Neural cell (in vitro differentiated cells): Measurements from ENCODE around the gene PDLIM1. TPM values are rescaled to one million over a fixed set of nuclear protein-coding genes. Genes with fewer than 3 reads are reported as not detected.

Experiments used
- H2AFZ ChIP-seq: fragments of 200-600, 300-800 bp; sonication (generic), shearing (Covaris generic); 2 replicates; pipeline ENCODE4 v1.6.0; 2014; ENCODE audit warnings: low read depth, mild to moderate bottlenecking, antibody characterized with exemption, low read length, moderate library complexity
- H3F3A ChIP-seq: fragments of 200-600 bp; shearing (Covaris generic); 2 replicates; pipeline ENCODE4 v1.6.1; 2016; ENCODE audit warnings: mild to moderate bottlenecking, moderate library complexity, mixed read lengths, antibody characterized with exemption, low read length; ENCODE audit not compliant: insufficient read depth, poor library complexity, severe bottlenecking
- H3K27ac ChIP-seq: fragments of 200-600, 300-800 bp; sonication (generic), shearing (Covaris generic); 2 replicates; pipeline ENCODE4 v1.5.1; 2014; ENCODE audit warnings: mild to moderate bottlenecking, low read length, moderate library complexity
- H3K27me3 ChIP-seq: fragments of 300-800, 200-600 bp; sonication (generic), shearing (Covaris generic); 2 replicates; pipeline ENCODE4 v1.6.0; 2014; ENCODE audit warnings: mild to moderate bottlenecking, low read depth, low read length, moderate library complexity; ENCODE audit not compliant: insufficient read depth
- H3K36me3 ChIP-seq: fragments of 300-800, 200-600 bp; sonication (generic), shearing (Covaris generic); 2 replicates; pipeline ENCODE4 v1.5.1; 2014; ENCODE audit warnings: mild to moderate bottlenecking, antibody characterized with exemption, low read length, moderate library complexity; ENCODE audit not compliant: insufficient read depth
- H3K4me2 ChIP-seq: fragments of 300-800, 200-600 bp; sonication (generic), shearing (Covaris generic); 2 replicates; pipeline ENCODE4 v1.6.0; 2014; ENCODE audit warnings: mild to moderate bottlenecking, low read length
- H3K4me3 ChIP-seq: fragments of 300-800, 200-600 bp; sonication (generic), shearing (Covaris generic); 2 replicates; pipeline ENCODE4 v1.5.1; 2014; ENCODE audit warnings: mild to moderate bottlenecking, low read length, moderate library complexity
- H3K79me2 ChIP-seq: fragments of 200-600 bp; shearing (Covaris generic); replicated peaks from 2 replicates; pipeline ENCODE4 v1.6.0; 2014; ENCODE audit warnings: mild to moderate bottlenecking, low read length, moderate library complexity; ENCODE audit not compliant: insufficient read depth
- H3K9ac ChIP-seq: fragments of 300-800, 200-600 bp; sonication (generic), shearing (Covaris generic); 2 replicates; pipeline ENCODE4 v1.6.1; 2016; ENCODE audit warnings: mild to moderate bottlenecking, low read length, mixed read lengths
- H3K9me2 ChIP-seq: fragments of 200-600 bp; shearing (Covaris generic); 2 replicates; pipeline ENCODE4 v1.6.1; 2016; ENCODE audit warnings: mild to moderate bottlenecking, low read length, mixed read lengths; ENCODE audit not compliant: insufficient read depth
- H3K9me3 ChIP-seq: fragments of 200-600, 300-800 bp; sonication (generic), shearing (Covaris generic); 2 replicates; pipeline ENCODE4 v1.6.1; 2016; ENCODE audit warnings: mild to moderate bottlenecking, mixed run types, low read length, moderate library complexity, mixed read lengths
- H4K20me1 ChIP-seq: fragments of 200-600 bp; shearing (Covaris generic); 2 replicates; pipeline ENCODE4 v1.6.1; 2016; ENCODE audit warnings: mild to moderate bottlenecking, mixed run types; ENCODE audit not compliant: insufficient read depth
- CTCF ChIP-seq: fragments of 450-650 bp; IDR thresholded peaks from 2 replicates; pipeline ENCODE4 v1.5.1; 2014; ENCODE audit warnings: antibody characterized with exemption, mild to moderate bottlenecking, moderate library complexity; ENCODE audit not compliant: poor library complexity, severe bottlenecking
- EP300 ChIP-seq: fragments of 450-650 bp; conservative IDR thresholded peaks from 2 replicates; pipeline ENCODE4 v1.6.1; 2014; ENCODE audit warnings: antibody characterized with exemption, mild to moderate bottlenecking, moderate library complexity; ENCODE audit not compliant: poor library complexity, severe bottlenecking
- EZH2 ChIP-seq: fragments of 200-600, 300-800 bp; shearing (Covaris generic), sonication (generic); IDR thresholded peaks from 2 replicates; pipeline ENCODE4 v1.6.1; 2014; ENCODE audit warnings: antibody characterized with exemption, low read length, borderline replicate concordance, mild to moderate bottlenecking; ENCODE audit not compliant: insufficient read depth, poor library complexity, severe bottlenecking
- MXI1 ChIP-seq: fragments of 450-650 bp; conservative IDR thresholded peaks from 2 replicates; pipeline ENCODE4 v1.6.1; 2014; ENCODE audit warnings: antibody characterized with exemption, mild to moderate bottlenecking; ENCODE audit not compliant: poor library complexity, severe bottlenecking
- POLR2AphosphoS5 ChIP-seq: IDR thresholded peaks from 2 replicates; pipeline ENCODE4 v1.6.1; 2012
- RAD21 ChIP-seq: fragments of 450-650 bp; conservative IDR thresholded peaks from 2 replicates; pipeline ENCODE4 v1.6.1; 2014; ENCODE audit warnings: antibody characterized with exemption, mild to moderate bottlenecking, moderate library complexity
- REST ChIP-seq: IDR thresholded peaks from 2 replicates; pipeline ENCODE4 v1.6.1; 2012; ENCODE audit warnings: borderline replicate concordance
- SMC3 ChIP-seq: fragments of 450-650 bp; conservative IDR thresholded peaks from 2 replicates; pipeline ENCODE4 v1.6.1; 2014; ENCODE audit warnings: antibody characterized with exemption, mild to moderate bottlenecking, moderate library complexity; ENCODE audit not compliant: poor library complexity
- TAF1 ChIP-seq: IDR thresholded peaks from 2 replicates; pipeline ENCODE4 v1.6.1; 2012; ENCODE audit warnings: low read depth
- polyA plus RNA-seq: library from polyadenylated mRNA; depleted of rRNA; stranded (reverse); fragments of >200 nt; gene quantifications from 2 replicates; pipeline ENCODE4 v1.2.3, GENCODE V29; 2014

PDLIM1 gene
- polyA plus RNA-seq, 1 donor from 2014 or later = 1.0 TPM

GRCh38 chr10:95315509-95315908 is 24.7 kb upstream of the PDLIM1 start:
- Histone ChIP-seq H3K9me3 (no peaks in the 10 kb centered on the region), H3K9me2 (no peaks in the 10 kb centered on the region), H3K9ac (no peak overlapping the region), H3K4me3 (no peak overlapping the region), H3F3A (no peaks in the 10 kb centered on the region), H3K79me2 (no peaks in the 10 kb centered on the region), H3K27ac (no peak overlapping the region), H3K27me3 (no peaks in the 10 kb centered on the region), H3K36me3 (no peaks in the 10 kb centered on the region), H4K20me1 (no peaks in the 10 kb centered on the region), H2AFZ (no peak overlapping the region), H3K4me2 (no peak overlapping the region)
- no peak for TF ChIP-seq POLR2AphosphoS5
- TF ChIP-seq SMC3 = no peak
- TF ChIP-seq REST = no peak
- TF ChIP-seq MXI1 = no peak
- no peak for TF ChIP-seq RAD21
- TF ChIP-seq EP300 = no peak
- no peak for TF ChIP-seq CTCF
- TF ChIP-seq EZH2 = no peak
- no peak for TF ChIP-seq TAF1

GRCh38 chr10:95314192-95314918 is 23.6 kb upstream of the PDLIM1 start:
- Histone ChIP-seq H4K20me1 (no peaks in the 10 kb centered on the region), H3K79me2 (no peaks in the 10 kb centered on the region), H3F3A (no peaks in the 10 kb centered on the region), H3K27me3 (no peaks in the 10 kb centered on the region), H3K9me2 (no peaks in the 10 kb centered on the region), H3K36me3 (no peaks in the 10 kb centered on the region), H3K4me3 (no peak overlapping the region), H3K27ac (no peak overlapping the region), H2AFZ (no peak overlapping the region), H3K4me2 (no peak overlapping the region), H3K9me3 (no peaks in the 10 kb centered on the region), H3K9ac (no peak overlapping the region)
- no peak for TF ChIP-seq SMC3
- no peak for TF ChIP-seq REST
- no peak for TF ChIP-seq EP300
- TF ChIP-seq TAF1 = no peak
- no peak for TF ChIP-seq RAD21
- no peak for TF ChIP-seq CTCF
- TF ChIP-seq EZH2 = no peak
- no peak for TF ChIP-seq POLR2AphosphoS5
